ENCODE measurements around the gene USP4.
"Not testable (repeated sequence)": the region's sequence is repeated elsewhere in the genome, so short reads cannot be mapped to it uniquely, and the experiment has no call there.

DNA sequence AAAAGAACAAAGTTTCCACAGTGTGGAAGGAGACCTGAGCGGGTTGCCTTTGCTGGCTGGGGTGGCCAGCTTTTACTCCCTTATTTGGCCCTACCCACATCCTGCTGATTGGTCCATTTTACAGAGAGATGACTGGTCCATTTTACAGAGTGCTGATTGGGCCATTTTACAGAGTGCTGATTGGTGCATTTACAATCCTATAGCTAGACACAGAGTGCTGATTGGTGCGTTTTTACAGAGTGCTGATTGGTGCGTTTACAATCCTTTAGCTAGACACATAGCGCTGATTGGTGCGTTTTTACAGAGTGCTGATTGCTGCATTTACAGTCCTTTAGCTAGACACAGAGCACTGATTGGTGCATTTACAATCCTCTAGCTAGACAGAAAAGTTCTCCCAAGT is 111.0 kb downstream of the USP4 start:
- TF ChIP-seq, protein P1, sequence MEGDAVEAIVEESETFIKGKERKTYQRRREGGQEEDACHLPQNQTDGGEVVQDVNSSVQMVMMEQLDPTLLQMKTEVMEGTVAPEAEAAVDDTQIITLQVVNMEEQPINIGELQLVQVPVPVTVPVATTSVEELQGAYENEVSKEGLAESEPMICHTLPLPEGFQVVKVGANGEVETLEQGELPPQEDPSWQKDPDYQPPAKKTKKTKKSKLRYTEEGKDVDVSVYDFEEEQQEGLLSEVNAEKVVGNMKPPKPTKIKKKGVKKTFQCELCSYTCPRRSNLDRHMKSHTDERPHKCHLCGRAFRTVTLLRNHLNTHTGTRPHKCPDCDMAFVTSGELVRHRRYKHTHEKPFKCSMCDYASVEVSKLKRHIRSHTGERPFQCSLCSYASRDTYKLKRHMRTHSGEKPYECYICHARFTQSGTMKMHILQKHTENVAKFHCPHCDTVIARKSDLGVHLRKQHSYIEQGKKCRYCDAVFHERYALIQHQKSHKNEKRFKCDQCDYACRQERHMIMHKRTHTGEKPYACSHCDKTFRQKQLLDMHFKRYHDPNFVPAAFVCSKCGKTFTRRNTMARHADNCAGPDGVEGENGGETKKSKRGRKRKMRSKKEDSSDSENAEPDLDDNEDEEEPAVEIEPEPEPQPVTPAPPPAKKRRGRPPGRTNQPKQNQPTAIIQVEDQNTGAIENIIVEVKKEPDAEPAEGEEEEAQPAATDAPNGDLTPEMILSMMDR (CRISPR knock-in tag; IDR thresholded peaks at IDR 0.05) = not testable (repeated sequence)
- not testable (repeated sequence) for TF ChIP-seq GTF2F1 (IDR thresholded peaks at IDR 0.05; ENCODE audit: low read length); POLR2A (IDR thresholded peaks at IDR 0.05; ENCODE audit: insufficient read depth in 1 of 2, low read depth in 2 of 2, low read length in 2 of 2); RXRA (CRISPR knock-in tag; IDR thresholded peaks at IDR 0.05); EZH2 (conservative IDR thresholded peaks at IDR 0.05; ENCODE audit: low read depth, low read length); ZBTB21 (CRISPR knock-in tag; IDR thresholded peaks at IDR 0.05); ZNF280B (CRISPR knock-in tag; IDR thresholded peaks at IDR 0.05; ENCODE audit: borderline replicate concordance); IRF1 (CRISPR knock-in tag; IDR thresholded peaks at IDR 0.05; ENCODE audit: low read depth); KDM4B (CRISPR knock-in tag; IDR thresholded peaks at IDR 0.05); ZNF160 (CRISPR knock-in tag; IDR thresholded peaks at IDR 0.05); XRCC5 (optimal IDR thresholded peaks at IDR 0.05; ENCODE audit: low read length)
- TF ChIP-seq, protein P2, sequence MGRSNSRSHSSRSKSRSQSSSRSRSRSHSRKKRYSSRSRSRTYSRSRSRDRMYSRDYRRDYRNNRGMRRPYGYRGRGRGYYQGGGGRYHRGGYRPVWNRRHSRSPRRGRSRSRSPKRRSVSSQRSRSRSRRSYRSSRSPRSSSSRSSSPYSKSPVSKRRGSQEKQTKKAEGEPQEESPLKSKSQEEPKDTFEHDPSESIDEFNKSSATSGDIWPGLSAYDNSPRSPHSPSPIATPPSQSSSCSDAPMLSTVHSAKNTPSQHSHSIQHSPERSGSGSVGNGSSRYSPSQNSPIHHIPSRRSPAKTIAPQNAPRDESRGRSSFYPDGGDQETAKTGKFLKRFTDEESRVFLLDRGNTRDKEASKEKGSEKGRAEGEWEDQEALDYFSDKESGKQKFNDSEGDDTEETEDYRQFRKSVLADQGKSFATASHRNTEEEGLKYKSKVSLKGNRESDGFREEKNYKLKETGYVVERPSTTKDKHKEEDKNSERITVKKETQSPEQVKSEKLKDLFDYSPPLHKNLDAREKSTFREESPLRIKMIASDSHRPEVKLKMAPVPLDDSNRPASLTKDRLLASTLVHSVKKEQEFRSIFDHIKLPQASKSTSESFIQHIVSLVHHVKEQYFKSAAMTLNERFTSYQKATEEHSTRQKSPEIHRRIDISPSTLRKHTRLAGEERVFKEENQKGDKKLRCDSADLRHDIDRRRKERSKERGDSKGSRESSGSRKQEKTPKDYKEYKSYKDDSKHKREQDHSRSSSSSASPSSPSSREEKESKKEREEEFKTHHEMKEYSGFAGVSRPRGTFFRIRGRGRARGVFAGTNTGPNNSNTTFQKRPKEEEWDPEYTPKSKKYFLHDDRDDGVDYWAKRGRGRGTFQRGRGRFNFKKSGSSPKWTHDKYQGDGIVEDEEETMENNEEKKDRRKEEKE (IDR thresholded peaks at IDR 0.05) = not testable (repeated sequence)

All from HepG2 (cell line).